ENCODE data around the gene ARMCX4. TPM values are rescaled to one million over a fixed set of nuclear protein-coding genes. Genes with fewer than 3 reads are reported as not detected.

Gene ARMCX4
- total RNA-seq, 1 donor from 2014 or later: 9.4 TPM

Other genes starting within 250 kb of the ARMCX4 start
- 0.41 TPM for gene TAF7L, start 194.1 kb upstream of the ARMCX4 start, total RNA-seq
- 4.9 TPM for gene TIMM8A, start 136.7 kb upstream of the ARMCX4 start, total RNA-seq
- 0.41 TPM for gene BTK, start 99.3 kb upstream of the ARMCX4 start, total RNA-seq
- 301 TPM for gene RPL36A, start 94.4 kb upstream of the ARMCX4 start, total RNA-seq
- 15.5 TPM for gene GLA, start 77.5 kb upstream of the ARMCX4 start, total RNA-seq
- gene HNRNPH2, start 77.2 kb upstream of the ARMCX4 start, total RNA-seq: 110 TPM
- gene ARMCX1, start 65.1 kb downstream of the ARMCX4 start, total RNA-seq: 120 TPM
- 24.1 TPM for gene ARMCX6, start 132.5 kb downstream of the ARMCX4 start, total RNA-seq
- 66.4 TPM for gene ARMCX3, start 137.7 kb downstream of the ARMCX4 start, total RNA-seq
- 57.1 TPM for gene ARMCX2, start 174.4 kb downstream of the ARMCX4 start, total RNA-seq